SH-SY5Y (cell line): ENCODE results near the gene DMTF1.

Experiments
- GATA2 ChIP-seq: IDR thresholded peaks from 2 replicates; pipeline ENCODE4 v1.6.1; 2011; ENCODE audit warnings: mild to moderate bottlenecking, low read depth, low read length
- GATA3 ChIP-seq: IDR thresholded peaks from 2 replicates; pipeline ENCODE4 v1.6.1; 2011; ENCODE audit warnings: low read depth, mild to moderate bottlenecking, low read length, moderate library complexity

DNA sequence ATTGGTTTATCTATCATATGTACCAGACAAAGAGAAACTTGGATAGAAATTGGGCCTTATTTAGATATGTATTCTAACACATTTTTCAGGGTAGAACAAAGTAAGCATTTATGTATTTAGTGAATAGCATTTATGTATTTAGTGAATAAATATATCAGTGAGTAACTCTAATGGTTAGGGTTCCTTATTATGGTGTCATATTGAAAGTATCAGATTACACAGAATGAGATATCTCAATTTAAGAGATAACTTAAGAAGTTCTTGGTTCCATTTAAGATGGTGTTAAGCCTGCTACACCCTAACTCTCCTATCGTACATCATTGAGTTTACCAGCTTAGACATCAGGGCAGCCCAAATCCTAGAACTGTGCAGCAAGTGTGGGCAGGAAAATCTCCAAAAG, 35.9 kb upstream of the DMTF1 start:
- TF ChIP-seq GATA2 (no peak), GATA3 (no peak)
